Stomach (tissue), 4 donors: ENCODE measurements around the gene ATG16L2.
"Not testable (repeated sequence)": the region's sequence is repeated elsewhere in the genome, so short reads cannot be mapped to it uniquely, and the experiment has no call there.

Experiments used
- EP300 ChIP-seq: sonication (generic); formaldehyde crosslinking; IDR thresholded peaks from one replicate; pipeline ENCODE4 v1.6.1; 2017; ENCODE audit warnings: antibody characterized with exemption
- POLR2A ChIP-seq, 4 donors: fragments of 450-650 bp; IDR thresholded peaks; one replicate each; pipeline ENCODE4 v1.6.1; 2016; ENCODE audit warnings: antibody characterized with exemption in 4 of 4, control low read depth in 2 of 4, mild to moderate bottlenecking in 1 of 4, moderate library complexity in 1 of 4
- POLR2AphosphoS5 ChIP-seq, 3 donors: sonication (generic); formaldehyde crosslinking; IDR thresholded peaks; one replicate each; pipeline ENCODE4 v1.6.1; 2016; ENCODE audit warnings: antibody characterized with exemption in 3 of 3
- TF ChIP-seq, protein P1 (sequence below), 7 experiments: fragments of 450-650 bp in 4 of 7; fragments of 200-600 bp in 3 of 7; sonication (generic) in 3 of 7; IDR thresholded peaks; one replicate each; pipeline ENCODE4 v1.5.1; 2016 to 2019; ENCODE audit warnings: antibody characterized with exemption in 7 of 7, control low read depth in 2 of 7, mild to moderate bottlenecking in 1 of 7

DNA sequence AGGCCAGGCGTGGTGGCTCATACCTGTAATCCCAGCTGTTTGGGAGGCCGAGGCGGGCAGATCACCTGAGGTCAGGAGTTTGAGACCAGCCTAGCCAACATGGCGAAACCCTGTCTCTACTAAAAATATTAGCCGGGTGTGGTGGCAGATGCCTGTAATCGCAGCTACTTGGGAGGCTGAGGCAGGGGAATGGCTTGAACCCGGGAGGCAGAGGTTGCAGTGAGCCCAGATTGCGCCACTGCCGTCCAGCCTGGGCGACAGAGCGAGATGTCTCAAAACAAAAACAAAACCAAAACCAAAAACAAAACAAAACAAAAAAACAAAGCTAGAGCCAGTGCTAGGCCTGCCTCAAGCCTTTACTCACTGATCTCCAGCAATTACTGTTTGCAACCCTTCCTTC is 13.4 kb downstream of the ATG16L2 start:
- TF ChIP-seq, protein P1, sequence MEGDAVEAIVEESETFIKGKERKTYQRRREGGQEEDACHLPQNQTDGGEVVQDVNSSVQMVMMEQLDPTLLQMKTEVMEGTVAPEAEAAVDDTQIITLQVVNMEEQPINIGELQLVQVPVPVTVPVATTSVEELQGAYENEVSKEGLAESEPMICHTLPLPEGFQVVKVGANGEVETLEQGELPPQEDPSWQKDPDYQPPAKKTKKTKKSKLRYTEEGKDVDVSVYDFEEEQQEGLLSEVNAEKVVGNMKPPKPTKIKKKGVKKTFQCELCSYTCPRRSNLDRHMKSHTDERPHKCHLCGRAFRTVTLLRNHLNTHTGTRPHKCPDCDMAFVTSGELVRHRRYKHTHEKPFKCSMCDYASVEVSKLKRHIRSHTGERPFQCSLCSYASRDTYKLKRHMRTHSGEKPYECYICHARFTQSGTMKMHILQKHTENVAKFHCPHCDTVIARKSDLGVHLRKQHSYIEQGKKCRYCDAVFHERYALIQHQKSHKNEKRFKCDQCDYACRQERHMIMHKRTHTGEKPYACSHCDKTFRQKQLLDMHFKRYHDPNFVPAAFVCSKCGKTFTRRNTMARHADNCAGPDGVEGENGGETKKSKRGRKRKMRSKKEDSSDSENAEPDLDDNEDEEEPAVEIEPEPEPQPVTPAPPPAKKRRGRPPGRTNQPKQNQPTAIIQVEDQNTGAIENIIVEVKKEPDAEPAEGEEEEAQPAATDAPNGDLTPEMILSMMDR (IDR thresholded peaks at IDR 0.05), result not testable (repeated sequence)
- TF ChIP-seq POLR2AphosphoS5 (IDR thresholded peaks at IDR 0.05); POLR2A (IDR thresholded peaks at IDR 0.05); EP300: not testable (repeated sequence)
